ENCODE results near the gene POU2AF2.
"Not testable (repeated sequence)": the region's sequence is repeated elsewhere in the genome, so short reads cannot be mapped to it uniquely, and the experiment has no call there.

Gene POU2AF2

DNA sequence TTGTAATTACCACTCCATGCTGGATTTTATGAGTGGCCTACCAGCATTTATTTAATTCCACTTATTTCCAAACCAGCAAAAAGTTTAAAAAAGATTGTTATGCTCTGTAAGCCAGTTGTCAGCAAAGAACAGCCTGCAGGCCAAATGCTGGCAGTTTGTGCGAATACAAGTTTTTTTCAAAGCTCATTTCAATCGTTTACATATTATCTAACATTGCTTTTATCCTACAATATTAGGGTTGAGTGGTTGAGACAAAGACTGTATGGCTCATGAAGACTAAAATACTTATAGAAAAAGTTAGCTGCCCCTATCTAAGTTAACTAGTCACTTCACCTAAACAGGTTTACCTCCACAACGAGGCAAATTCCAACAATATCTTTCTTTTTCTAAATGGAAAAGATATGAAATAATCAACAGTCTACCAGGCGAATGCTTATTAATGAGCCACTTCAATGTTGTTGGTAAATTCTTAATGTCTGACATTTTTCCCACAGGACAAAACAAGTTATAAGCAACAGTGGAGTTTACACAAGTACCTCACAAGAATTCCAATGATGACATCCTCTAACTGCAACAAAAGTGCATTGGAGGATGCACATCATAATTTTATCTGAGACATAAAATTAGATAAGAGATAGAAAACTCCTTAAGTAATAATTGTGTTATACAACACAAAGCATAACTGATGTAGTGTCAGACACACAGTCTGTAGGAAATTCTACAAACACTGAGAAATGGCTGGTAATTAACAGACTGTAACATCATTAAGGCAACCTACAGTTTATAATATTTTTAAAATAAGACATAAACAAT lies 35.8 kb upstream of the POU2AF2 start:
- no peak for DNase-seq (ENCODE audit: low spot score)
- in situ Hi-C loops (cut with MboI; ENCODE audit: low pct_unique_long_range_greater_than_20kb, low sequenced_read_pairs, unreplicated experiment), result no loop called here
- no peak for TF ChIP-seq CTCF (IDR thresholded peaks at IDR 0.05; ENCODE audit: extremely low read depth, insufficient read depth, missing control alignments)

DNA sequence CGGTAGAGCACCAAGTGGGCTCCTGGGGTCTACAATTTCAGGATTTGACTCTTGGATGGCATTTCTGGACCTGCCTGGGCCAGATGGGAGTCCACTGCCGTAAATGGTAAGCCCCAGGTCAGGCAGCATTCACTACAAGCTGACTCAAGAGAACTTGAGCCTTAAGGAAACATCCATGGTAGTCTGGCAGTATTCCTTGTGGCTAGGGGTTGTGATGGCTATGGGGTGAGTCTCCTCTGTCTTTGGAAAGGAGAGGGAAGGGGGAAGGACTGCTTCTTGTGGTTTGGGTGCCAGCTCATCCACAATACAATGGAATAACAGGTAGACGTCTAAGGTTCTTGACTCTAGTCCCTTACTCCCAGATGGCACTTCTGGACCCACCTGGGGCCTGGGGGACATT lies 32.3 kb upstream of the POU2AF2 start:
- no peak for TF ChIP-seq CTCF (IDR thresholded peaks at IDR 0.05; ENCODE audit: extremely low read depth, insufficient read depth, missing control alignments)
- no peak for DNase-seq (ENCODE audit: low spot score)
- in situ Hi-C loops (cut with MboI; ENCODE audit: low pct_unique_long_range_greater_than_20kb, low sequenced_read_pairs, unreplicated experiment), result no loop called here

GRCh38 chr11:111220721-111221120 lies 24.8 kb upstream of the POU2AF2 start:
- in situ Hi-C loops (cut with MboI; ENCODE audit: low pct_unique_long_range_greater_than_20kb, low sequenced_read_pairs, unreplicated experiment), result no loop called here

GRCh38 chr11:111221208-111221607 lies 24.3 kb upstream of the POU2AF2 start:
- TF ChIP-seq CTCF (IDR thresholded peaks at IDR 0.05; ENCODE audit: extremely low read depth, insufficient read depth, missing control alignments), result no peak
- no peak for DNase-seq (ENCODE audit: low spot score)
- in situ Hi-C loops (cut with MboI; ENCODE audit: low pct_unique_long_range_greater_than_20kb, low sequenced_read_pairs, unreplicated experiment), result no loop called here

More at GRCh38 chr11:111220721-111221120, 24.8 kb upstream of the POU2AF2 start:
- DNase-seq (ENCODE audit: low spot score), result no peak
- TF ChIP-seq CTCF (IDR thresholded peaks at IDR 0.05; ENCODE audit: extremely low read depth, insufficient read depth, missing control alignments), result no peak

- in situ Hi-C loops (cut with MboI; ENCODE audit: low pct_unique_long_range_greater_than_20kb, low sequenced_read_pairs, unreplicated experiment); DNase-seq (ENCODE audit: low spot score): not testable (repeated sequence)
Measured at GRCh38 chr11:111221936-111222335, 23.6 kb upstream of the POU2AF2 start.

DNA sequence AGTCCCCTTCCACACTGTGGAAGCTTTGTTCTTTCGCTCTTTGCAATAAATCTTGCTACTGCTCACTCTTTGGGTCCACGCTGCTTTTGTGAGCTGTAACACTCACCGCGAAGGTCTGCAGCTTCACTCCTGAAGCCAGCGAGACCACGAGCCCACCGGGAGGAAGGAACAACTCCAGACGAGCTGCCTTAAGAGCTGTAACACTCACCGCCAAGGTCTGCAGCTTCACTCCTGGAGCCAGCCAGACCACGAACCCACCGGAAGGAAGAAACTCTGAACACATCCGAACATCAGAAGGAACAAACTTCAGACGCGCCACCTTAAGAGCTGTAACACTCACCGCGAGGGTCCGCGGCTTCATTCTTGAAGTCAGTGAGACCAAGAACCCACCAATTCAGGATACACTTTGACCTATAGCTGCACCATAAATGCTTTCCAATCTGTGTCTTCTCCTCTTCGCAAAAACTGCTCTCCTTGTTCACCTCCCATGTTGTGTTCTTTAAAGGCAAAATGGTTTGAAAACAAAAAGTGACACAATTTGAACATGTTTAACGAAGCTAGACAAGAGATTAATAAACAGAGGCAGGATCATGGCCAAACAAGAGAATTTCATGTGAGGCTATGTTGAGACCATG lies 22.6 kb upstream of the POU2AF2 start:
- DNase-seq (ENCODE audit: low spot score); in situ Hi-C loops (cut with MboI; ENCODE audit: low pct_unique_long_range_greater_than_20kb, low sequenced_read_pairs, unreplicated experiment): not testable (repeated sequence)

- no peak for TF ChIP-seq CTCF (IDR thresholded peaks at IDR 0.05; ENCODE audit: extremely low read depth, insufficient read depth, missing control alignments)
- DNase-seq (ENCODE audit: low spot score), result no peak
- in situ Hi-C loops (cut with MboI; ENCODE audit: low pct_unique_long_range_greater_than_20kb, low sequenced_read_pairs, unreplicated experiment), result loop anchor here (25.0 kb wide), 2 partner anchors 764 to 1014 kb away; no protein-coding TSS in a partner anchor
Measured at GRCh38 chr11:111225881-111226280, 19.6 kb upstream of the POU2AF2 start.

Data from GM13977 (cell line).